GM23338 (cell line): Measurements from ENCODE around the gene CFAP299. TPM values are rescaled to one million over a fixed set of nuclear protein-coding genes. Genes with fewer than 3 reads are reported as not detected.

Source experiments
- ATAC-seq: fragments of 200-7000 bp; cut with Tn5 transposase; 3 replicates; pipeline ENCODE4 v1.9.1; 2020
- DNase-seq: peaks from one replicate; pipeline ENCODE4 v3.0.0-alpha.2; 2015; ENCODE audit warnings: low spot score
- H2AFZ ChIP-seq: fragments of 200-600 bp; sonication (generic); 2 replicates; pipeline ENCODE4 v1.8.0; 2016; ENCODE audit warnings: antibody characterized with exemption, mild to moderate bottlenecking, moderate library complexity
- H3F3A ChIP-seq: fragments of 200-600 bp; sonication (generic); replicated peaks from 2 replicates; pipeline ENCODE4 v1.8.0; 2017; ENCODE audit warnings: antibody characterized with exemption, mixed run types, low read depth
- H3K27ac ChIP-seq: fragments of 200-600 bp; sonication (generic); 2 replicates; pipeline ENCODE4 v1.6.1; 2016; ENCODE audit warnings: low read depth
- H3K27me3 ChIP-seq: fragments of 200-600 bp; sonication (generic); 2 replicates; pipeline ENCODE4 v1.8.0; 2016; ENCODE audit warnings: mild to moderate bottlenecking, mixed run types, moderate library complexity; ENCODE audit not compliant: insufficient read depth
- H3K36me3 ChIP-seq: fragments of 200-600 bp; sonication (generic); 2 replicates; pipeline ENCODE4 v1.8.0; 2016; ENCODE audit warnings: mild to moderate bottlenecking; ENCODE audit not compliant: insufficient read depth
- H3K4me1 ChIP-seq: fragments of 200-600 bp; sonication (generic); 2 replicates; pipeline ENCODE4 v1.8.0; 2016; ENCODE audit warnings: mild to moderate bottlenecking, moderate library complexity; ENCODE audit not compliant: insufficient read depth
- H3K4me2 ChIP-seq: fragments of 200-600 bp; sonication (generic); 2 replicates; pipeline ENCODE4 v1.7.1; 2017; ENCODE audit warnings: mixed run types
- H3K4me3 ChIP-seq: fragments of 200-600 bp; sonication (generic); 2 replicates; pipeline ENCODE4 v1.6.1; 2016; ENCODE audit warnings: mixed run types
- H3K79me2 ChIP-seq: fragments of 200-600 bp; sonication (generic); replicated peaks from 2 replicates; pipeline ENCODE4 v1.8.0; 2017; ENCODE audit warnings: mild to moderate bottlenecking; ENCODE audit not compliant: insufficient read depth
- H3K9me2 ChIP-seq: fragments of 200-600 bp; sonication (generic); 2 replicates; pipeline ENCODE4 v1.8.0; 2017; ENCODE audit not compliant: insufficient read depth
- H4K20me1 ChIP-seq: fragments of 200-600 bp; sonication (generic); replicated peaks from 2 replicates; pipeline ENCODE4 v1.8.0; 2017; ENCODE audit warnings: mild to moderate bottlenecking; ENCODE audit not compliant: insufficient read depth
- H3K27ac Mint-ChIP-seq: 2 replicates; pipeline ENCODE4 v1.8.0; 2020; ENCODE audit warnings: inconsistent platforms, mild to moderate bottlenecking, moderate library complexity, mixed read lengths
- H3K27me3 Mint-ChIP-seq: 3 replicates; pipeline ENCODE4 v1.8.0; 2022; ENCODE audit warnings: low read depth, mild to moderate bottlenecking, moderate library complexity, mixed read lengths, inconsistent platforms; ENCODE audit not compliant: insufficient read depth, poor library complexity
- H3K36me3 Mint-ChIP-seq: 3 replicates; pipeline ENCODE4 v1.8.0; 2021; ENCODE audit warnings: low read depth, mild to moderate bottlenecking, inconsistent platforms, moderate library complexity, mixed read lengths
- H3K4me1 Mint-ChIP-seq: 3 replicates; pipeline ENCODE4 v1.8.0; 2020; ENCODE audit warnings: mild to moderate bottlenecking, inconsistent platforms, mixed read lengths
- H3K4me3 Mint-ChIP-seq: 3 replicates; pipeline ENCODE4 v1.8.0; 2021; ENCODE audit warnings: moderate library complexity, mild to moderate bottlenecking, inconsistent platforms, mixed read lengths
- H3K9me3 Mint-ChIP-seq: 3 replicates; pipeline ENCODE4 v1.8.0; 2020; ENCODE audit warnings: moderate library complexity, mild to moderate bottlenecking, inconsistent platforms, mixed read lengths
- CREB1 ChIP-seq: fragments of 250-450 bp; sonication (Bioruptor Pico); IDR thresholded peaks from 2 replicates; pipeline ENCODE4 v1.5.0; 2020; ENCODE audit warnings: low read depth, mild to moderate bottlenecking, moderate library complexity
- CTCF ChIP-seq, 2 experiments: fragments of 200-600 bp in 1 of 2; sonication (generic) in 1 of 2; conservative IDR thresholded peaks; 2 replicates each; pipeline versions ENCODE4 v1.5.1 to v1.6.1; 2016 to 2017; ENCODE audit warnings: antibody characterized with exemption in 2 of 2, low read depth in 2 of 2, mild to moderate bottlenecking in 2 of 2, moderate library complexity in 1 of 2
- ETS1 ChIP-seq: IDR thresholded peaks from 2 replicates; pipeline ENCODE4 v1.6.1; 2016; ENCODE audit warnings: antibody characterized with exemption
- EZH2 ChIP-seq: fragments of 200-600 bp; sonication (generic); IDR thresholded peaks from one replicate; pipeline ENCODE4 v1.8.0; 2017; ENCODE audit warnings: antibody characterized with exemption, mild to moderate bottlenecking, low read depth; ENCODE audit not compliant: unreplicated experiment
- EZH2phosphoT487 ChIP-seq: fragments of 200-600 bp; sonication (generic); IDR thresholded peaks from one replicate; pipeline ENCODE4 v1.8.1; 2018; ENCODE audit warnings: antibody characterized with exemption; ENCODE audit not compliant: unreplicated experiment
- JUNB ChIP-seq: IDR thresholded peaks from one replicate; pipeline ENCODE4 v1.6.1; 2016; ENCODE audit warnings: antibody characterized with exemption; ENCODE audit not compliant: unreplicated experiment
- NANOG ChIP-seq: IDR thresholded peaks from 2 replicates; pipeline ENCODE4 v1.6.1; 2016; ENCODE audit warnings: antibody characterized with exemption, borderline replicate concordance
- POLR2AphosphoS5 ChIP-seq: IDR thresholded peaks from 2 replicates; pipeline ENCODE4 v1.6.1; 2016; ENCODE audit warnings: antibody characterized with exemption, low read depth
- STAT1 ChIP-seq: IDR thresholded peaks from one replicate; pipeline ENCODE4 v1.6.1; 2016; ENCODE audit warnings: antibody characterized with exemption; ENCODE audit not compliant: unreplicated experiment
- ZNF114 ChIP-seq: fragments of 250-450 bp; sonication (Bioruptor Pico); IDR thresholded peaks from 2 replicates; pipeline ENCODE4 v1.5.0; 2020; ENCODE audit warnings: mild to moderate bottlenecking, moderate library complexity
- ZNF331 ChIP-seq: fragments of 250-450 bp; sonication (Bioruptor Pico); IDR thresholded peaks from 2 replicates; pipeline ENCODE4 v1.5.0; 2020; ENCODE audit warnings: low read depth, mild to moderate bottlenecking, moderate library complexity
- polyA plus RNA-seq: library from polyadenylated mRNA; unstranded; fragments of >200 nt; fragmentation: Nextera tagmentation; extraction: Ambion mirVana; gene quantifications from 2 replicates; pipeline ENCODE4 v1.2.1, GENCODE V29; 2016
- total RNA-seq: library from RNA; depleted of rRNA; stranded (reverse); fragments of >200 nt; shearing (Covaris generic); gene quantifications from 2 replicates; pipeline ENCODE4 v1.2.3, GENCODE V29; 2014
- TF ChIP-seq, protein P1 (sequence below): IDR thresholded peaks from one replicate; pipeline ENCODE4 v1.6.1; 2018; ENCODE audit warnings: antibody characterized with exemption; ENCODE audit not compliant: unreplicated experiment
- TF ChIP-seq, protein P2 (sequence below): fragments of 250-450 bp; sonication (Bioruptor Pico); IDR thresholded peaks from 2 replicates; pipeline ENCODE4 v1.5.0; 2020; ENCODE audit warnings: mild to moderate bottlenecking, moderate library complexity

Gene CFAP299
- total and polyA plus RNA-seq, 2 experiments from 2014 or later, result not detected

DNA sequence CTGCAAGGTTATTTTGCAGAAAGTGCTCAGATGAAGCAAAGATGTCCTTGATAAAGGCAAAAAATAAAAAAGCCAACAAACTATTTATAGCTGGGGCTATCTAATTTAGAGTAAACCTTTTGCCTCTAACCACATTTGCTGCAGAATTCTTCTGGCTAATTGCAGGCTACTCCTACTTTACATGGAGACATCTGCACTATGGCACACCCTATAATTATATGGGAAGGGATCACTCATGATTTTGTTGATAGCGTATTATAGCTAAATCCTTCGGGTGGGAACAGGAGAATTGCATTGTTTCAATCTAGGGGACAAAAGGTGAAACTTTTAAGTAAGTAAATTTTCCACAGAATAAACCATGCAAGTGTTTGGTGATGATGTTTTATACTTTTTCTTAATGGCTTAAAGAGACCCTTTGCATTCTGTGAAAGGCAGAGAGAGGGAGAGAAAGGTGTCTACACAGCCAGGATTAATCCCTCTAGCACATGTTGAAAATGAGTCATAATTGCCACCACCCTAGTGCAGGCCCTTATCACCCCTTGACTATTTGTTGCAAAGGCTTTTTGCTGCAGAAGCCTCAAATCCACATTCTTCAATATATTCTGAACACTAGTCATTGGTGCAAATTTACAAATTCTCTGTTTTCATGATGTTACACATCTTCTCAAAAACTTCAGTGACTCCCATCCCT lies 473.7 kb downstream of the CFAP299 start:
- peaks cover 4% of the 10 kb centered on the region; the same call in 2 of the 3 replicates for H3K4me1 Mint-ChIP-seq
- H3K36me3 Mint-ChIP-seq, result no peaks in the 10 kb centered on the region
- H3K9me2 ChIP-seq, result no peaks in the 10 kb centered on the region
- H3K4me2 ChIP-seq, result no peak overlapping the region
- no peaks in the 10 kb centered on the region for H3F3A ChIP-seq
- no peak for TF ChIP-seq CREB1
- TF ChIP-seq, protein P1, sequence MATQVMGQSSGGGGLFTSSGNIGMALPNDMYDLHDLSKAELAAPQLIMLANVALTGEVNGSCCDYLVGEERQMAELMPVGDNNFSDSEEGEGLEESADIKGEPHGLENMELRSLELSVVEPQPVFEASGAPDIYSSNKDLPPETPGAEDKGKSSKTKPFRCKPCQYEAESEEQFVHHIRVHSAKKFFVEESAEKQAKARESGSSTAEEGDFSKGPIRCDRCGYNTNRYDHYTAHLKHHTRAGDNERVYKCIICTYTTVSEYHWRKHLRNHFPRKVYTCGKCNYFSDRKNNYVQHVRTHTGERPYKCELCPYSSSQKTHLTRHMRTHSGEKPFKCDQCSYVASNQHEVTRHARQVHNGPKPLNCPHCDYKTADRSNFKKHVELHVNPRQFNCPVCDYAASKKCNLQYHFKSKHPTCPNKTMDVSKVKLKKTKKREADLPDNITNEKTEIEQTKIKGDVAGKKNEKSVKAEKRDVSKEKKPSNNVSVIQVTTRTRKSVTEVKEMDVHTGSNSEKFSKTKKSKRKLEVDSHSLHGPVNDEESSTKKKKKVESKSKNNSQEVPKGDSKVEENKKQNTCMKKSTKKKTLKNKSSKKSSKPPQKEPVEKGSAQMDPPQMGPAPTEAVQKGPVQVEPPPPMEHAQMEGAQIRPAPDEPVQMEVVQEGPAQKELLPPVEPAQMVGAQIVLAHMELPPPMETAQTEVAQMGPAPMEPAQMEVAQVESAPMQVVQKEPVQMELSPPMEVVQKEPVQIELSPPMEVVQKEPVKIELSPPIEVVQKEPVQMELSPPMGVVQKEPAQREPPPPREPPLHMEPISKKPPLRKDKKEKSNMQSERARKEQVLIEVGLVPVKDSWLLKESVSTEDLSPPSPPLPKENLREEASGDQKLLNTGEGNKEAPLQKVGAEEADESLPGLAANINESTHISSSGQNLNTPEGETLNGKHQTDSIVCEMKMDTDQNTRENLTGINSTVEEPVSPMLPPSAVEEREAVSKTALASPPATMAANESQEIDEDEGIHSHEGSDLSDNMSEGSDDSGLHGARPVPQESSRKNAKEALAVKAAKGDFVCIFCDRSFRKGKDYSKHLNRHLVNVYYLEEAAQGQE, result no peak
- no peak for TF ChIP-seq ETS1
- no peak for TF ChIP-seq EZH2
- no peak for TF ChIP-seq EZH2phosphoT487
- no peak for TF ChIP-seq CTCF (conservative IDR thresholded peaks at IDR 0.05; ENCODE audit: low read depth in 2 of 2)
- TF ChIP-seq ZNF331 (CRISPR knock-in tag), result no peak
- no peak for TF ChIP-seq NANOG
- TF ChIP-seq ZNF114 (CRISPR knock-in tag), result no peak
- no peak for TF ChIP-seq POLR2AphosphoS5
- no peak for TF ChIP-seq STAT1
- TF ChIP-seq, protein P2, sequence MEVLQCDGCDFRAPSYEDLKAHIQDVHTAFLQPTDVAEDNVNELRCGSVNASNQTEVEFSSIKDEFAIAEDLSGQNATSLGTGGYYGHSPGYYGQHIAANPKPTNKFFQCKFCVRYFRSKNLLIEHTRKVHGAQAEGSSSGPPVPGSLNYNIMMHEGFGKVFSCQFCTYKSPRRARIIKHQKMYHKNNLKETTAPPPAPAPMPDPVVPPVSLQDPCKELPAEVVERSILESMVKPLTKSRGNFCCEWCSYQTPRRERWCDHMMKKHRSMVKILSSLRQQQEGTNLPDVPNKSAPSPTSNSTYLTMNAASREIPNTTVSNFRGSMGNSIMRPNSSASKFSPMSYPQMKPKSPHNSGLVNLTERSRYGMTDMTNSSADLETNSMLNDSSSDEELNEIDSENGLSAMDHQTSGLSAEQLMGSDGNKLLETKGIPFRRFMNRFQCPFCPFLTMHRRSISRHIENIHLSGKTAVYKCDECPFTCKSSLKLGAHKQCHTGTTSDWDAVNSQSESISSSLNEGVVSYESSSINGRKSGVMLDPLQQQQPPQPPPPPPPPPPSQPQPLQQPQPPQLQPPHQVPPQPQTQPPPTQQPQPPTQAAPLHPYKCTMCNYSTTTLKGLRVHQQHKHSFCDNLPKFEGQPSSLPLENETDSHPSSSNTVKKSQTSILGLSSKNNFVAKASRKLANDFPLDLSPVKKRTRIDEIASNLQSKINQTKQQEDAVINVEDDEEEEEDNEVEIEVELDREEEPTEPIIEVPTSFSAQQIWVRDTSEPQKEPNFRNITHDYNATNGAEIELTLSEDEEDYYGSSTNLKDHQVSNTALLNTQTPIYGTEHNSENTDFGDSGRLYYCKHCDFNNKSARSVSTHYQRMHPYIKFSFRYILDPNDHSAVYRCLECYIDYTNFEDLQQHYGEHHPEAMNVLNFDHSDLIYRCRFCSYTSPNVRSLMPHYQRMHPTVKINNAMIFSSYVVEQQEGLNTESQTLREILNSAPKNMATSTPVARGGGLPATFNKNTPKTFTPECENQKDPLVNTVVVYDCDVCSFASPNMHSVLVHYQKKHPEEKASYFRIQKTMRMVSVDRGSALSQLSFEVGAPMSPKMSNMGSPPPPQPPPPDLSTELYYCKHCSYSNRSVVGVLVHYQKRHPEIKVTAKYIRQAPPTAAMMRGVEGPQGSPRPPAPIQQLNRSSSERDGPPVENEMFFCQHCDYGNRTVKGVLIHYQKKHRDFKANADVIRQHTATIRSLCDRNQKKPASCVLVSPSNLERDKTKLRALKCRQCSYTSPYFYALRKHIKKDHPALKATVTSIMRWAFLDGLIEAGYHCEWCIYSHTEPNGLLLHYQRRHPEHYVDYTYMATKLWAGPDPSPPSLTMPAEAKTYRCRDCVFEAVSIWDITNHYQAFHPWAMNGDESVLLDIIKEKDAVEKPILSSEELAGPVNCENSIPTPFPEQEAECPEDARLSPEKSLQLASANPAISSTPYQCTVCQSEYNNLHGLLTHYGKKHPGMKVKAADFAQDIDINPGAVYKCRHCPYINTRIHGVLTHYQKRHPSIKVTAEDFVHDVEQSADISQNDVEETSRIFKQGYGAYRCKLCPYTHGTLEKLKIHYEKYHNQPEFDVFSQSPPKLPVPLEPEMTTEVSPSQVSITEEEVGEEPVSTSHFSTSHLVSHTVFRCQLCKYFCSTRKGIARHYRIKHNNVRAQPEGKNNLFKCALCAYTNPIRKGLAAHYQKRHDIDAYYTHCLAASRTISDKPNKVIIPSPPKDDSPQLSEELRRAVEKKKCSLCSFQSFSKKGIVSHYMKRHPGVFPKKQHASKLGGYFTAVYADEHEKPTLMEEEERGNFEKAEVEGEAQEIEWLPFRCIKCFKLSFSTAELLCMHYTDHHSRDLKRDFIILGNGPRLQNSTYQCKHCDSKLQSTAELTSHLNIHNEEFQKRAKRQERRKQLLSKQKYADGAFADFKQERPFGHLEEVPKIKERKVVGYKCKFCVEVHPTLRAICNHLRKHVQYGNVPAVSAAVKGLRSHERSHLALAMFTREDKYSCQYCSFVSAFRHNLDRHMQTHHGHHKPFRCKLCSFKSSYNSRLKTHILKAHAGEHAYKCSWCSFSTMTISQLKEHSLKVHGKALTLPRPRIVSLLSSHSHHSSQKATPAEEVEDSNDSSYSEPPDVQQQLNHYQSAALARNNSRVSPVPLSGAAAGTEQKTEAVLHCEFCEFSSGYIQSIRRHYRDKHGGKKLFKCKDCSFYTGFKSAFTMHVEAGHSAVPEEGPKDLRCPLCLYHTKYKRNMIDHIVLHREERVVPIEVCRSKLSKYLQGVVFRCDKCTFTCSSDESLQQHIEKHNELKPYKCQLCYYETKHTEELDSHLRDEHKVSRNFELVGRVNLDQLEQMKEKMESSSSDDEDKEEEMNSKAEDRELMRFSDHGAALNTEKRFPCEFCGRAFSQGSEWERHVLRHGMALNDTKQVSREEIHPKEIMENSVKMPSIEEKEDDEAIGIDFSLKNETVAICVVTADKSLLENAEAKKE (CRISPR knock-in tag), result no peak
- no peak for TF ChIP-seq JUNB
- no peaks in the 10 kb centered on the region for H3K27me3 ChIP-seq
- ATAC-seq (no peak), DNase-seq (no peak)
- no peak overlapping the region for H3K4me3 ChIP-seq
- no peaks in the 10 kb centered on the region for H3K36me3 ChIP-seq
- no peak overlapping the region for H3K4me3 Mint-ChIP-seq
- no peaks in the 10 kb centered on the region; the same call in 1 of the 2 replicates for H3K4me1 ChIP-seq
- H3K27ac Mint-ChIP-seq, result no peak overlapping the region
- no peak overlapping the region for H3K27ac ChIP-seq
- H3K79me2 ChIP-seq, result no peaks in the 10 kb centered on the region
- no peaks in the 10 kb centered on the region; the same call in 2 of the 3 replicates for H3K9me3 Mint-ChIP-seq
- no peaks in the 10 kb centered on the region for H3K27me3 Mint-ChIP-seq
- no peak overlapping the region for H2AFZ ChIP-seq
- no peaks in the 10 kb centered on the region for H4K20me1 ChIP-seq
